HG03520 (cell line): ENCODE results near the gene CRK.
A peak's percentile ranks its signal among the peaks of the same experiment; 100 is the strongest.
"Not testable (repeated sequence)": the region's sequence is repeated elsewhere in the genome, so short reads cannot be mapped to it uniquely, and the experiment has no call there.

ENCODE experiments used
- ATAC-seq: cut with Tn5 transposase; IDR thresholded peaks from one replicate; pipeline ENCODE4 v1.9.1; 2021; ENCODE audit warnings: mild to moderate bottlenecking, moderate library complexity; ENCODE audit not compliant: unreplicated experiment

CRK gene

GRCh38 chr17:1467898-1468492, 12.0 kb upstream of the CRK start:
- ATAC-seq = no peak

- ATAC-seq = no peak
Observed at GRCh38 chr17:1467258-1467657, 11.2 kb upstream of the CRK start.

- ATAC-seq = no peak
Observed at GRCh38 chr17:1464186-1464585, 8.2 kb upstream of the CRK start.

DNA sequence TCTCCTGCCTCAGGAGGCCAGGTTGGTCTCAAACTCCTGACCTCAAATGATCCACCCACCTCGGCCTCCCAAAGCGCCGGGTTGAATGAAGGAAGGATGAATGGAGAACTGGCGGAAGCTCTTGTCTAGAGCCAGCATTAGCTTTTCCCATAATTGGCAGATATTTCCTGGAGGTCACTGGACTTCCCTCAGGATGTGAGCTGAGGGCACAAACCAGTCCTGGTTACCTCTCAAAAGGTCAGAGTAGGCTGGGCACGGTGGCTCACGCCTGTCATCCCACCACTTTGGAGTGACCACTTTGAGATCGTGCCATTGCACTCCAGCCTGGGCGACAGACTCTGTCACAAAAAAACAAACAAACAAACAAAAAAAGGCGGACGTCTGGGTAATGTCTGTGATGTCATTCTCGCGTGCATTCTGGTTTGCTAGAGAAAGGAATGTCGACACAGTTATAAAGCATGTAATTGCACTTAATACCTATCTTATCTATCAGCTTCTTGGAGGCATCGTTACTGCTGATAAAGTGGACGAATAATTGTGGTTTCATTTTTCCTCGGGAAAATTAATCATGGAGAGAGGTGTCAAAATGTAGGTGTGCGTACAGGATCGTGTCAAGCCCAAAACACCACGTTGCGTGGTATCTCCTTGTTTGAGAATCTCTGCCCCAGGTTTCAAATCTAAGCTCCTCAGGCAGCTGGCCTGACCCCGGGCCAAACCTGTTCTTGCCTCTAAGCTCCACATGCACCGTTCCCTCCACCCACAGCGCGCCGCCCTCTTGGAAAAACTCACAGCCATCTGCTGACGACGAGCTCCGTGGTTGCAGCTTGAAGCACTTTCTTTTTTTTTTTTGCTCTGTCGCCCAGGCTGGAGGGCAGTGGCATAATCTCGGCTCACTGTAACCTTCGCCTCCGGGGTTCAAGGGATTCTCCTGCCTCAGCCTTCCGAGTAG, 6.4 kb upstream of the CRK start:
- no peak for ATAC-seq

GRCh38 chr17:1461198-1461944, 5.3 kb upstream of the CRK start:
- no peak for ATAC-seq

DNA sequence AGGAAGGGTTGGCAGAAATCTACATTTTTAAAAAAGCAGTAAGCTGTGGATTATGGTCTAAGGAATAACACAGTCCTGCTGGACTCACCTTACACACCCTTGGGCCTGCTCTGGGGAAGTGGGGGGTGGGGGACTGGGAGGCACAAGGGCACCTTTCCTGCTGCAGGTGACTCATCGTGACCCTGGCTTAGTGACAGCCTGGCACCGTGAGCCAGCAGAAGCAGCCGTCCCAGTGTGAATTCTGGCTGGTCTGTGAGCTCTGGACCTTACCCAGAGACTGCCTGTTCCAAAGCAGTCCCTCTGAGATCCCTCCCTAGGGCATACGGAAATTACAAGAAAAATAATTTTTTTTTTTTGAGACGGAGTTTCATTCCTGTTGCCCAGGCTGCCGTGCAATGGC, 4.2 kb upstream of the CRK start:
- ATAC-seq = no peak

DNA sequence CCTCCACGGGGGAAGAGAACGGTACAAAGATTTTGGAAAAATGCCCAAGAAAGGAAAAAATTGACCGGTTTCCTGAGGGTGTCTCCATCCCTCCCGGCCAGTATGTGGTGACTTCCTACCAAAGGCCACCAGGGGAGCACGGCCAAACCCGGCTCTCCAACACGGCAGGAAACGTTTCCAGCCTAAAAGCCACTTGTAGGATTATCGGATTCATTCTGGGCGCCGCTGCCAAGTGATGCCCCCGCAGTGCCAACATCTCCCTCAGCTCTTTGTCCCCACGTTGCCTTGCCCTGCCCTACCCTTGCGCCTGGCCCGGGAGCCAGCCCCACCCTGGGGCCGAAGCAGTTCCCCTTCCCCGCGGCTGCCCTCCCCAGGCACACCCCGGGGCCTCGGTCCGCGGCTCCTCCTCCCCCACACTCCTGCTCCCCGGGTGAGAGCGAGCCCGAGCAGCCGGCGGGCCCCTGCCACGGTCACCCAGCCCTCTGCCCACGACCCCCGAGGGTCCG, 688 bp downstream of the CRK start:
- ATAC-seq = peak; percentile 23

GRCh38 chr17:1454541-1454940, 1.5 kb downstream of the CRK start:
- ATAC-seq = no peak

DNA sequence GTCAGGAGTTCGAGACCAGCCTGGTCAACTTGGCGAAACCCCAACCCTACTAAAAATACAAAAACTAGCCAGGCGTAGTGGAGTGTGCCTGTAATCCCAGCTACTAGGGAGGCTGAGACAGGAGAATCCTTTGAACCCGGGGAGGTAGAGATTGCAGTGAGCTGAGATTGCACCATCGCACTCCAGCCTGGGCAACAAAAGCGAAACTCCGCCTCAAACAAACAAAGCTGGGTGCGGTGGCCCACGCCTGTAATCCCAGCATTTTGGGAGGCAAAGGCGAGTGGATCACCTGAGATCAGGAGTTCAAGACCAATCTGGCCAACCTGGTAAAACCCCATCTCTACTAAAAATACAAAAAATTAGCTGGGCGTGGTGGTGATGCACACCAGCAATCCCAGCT, 2.3 kb downstream of the CRK start:
- not testable (repeated sequence) for ATAC-seq

DNA sequence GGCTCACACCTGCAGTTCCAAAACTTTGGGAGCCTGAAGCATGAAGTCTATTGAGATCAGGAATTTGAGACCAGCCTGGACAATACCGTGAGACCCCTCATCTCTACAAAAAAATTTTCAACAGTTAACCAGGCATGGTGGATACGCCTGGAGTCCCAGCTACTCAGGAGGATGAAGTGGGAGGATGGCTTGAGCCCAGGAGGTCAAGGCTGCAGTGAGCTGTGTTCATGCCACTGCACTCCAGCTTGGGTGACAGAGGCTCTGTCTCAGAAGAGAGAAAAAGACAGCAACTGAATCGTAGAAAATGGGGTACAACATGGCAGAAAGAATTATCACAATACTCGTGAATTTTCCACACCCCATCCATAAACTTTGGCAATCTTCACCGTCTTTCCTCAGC, 3.2 kb downstream of the CRK start:
- no peak for ATAC-seq

DNA sequence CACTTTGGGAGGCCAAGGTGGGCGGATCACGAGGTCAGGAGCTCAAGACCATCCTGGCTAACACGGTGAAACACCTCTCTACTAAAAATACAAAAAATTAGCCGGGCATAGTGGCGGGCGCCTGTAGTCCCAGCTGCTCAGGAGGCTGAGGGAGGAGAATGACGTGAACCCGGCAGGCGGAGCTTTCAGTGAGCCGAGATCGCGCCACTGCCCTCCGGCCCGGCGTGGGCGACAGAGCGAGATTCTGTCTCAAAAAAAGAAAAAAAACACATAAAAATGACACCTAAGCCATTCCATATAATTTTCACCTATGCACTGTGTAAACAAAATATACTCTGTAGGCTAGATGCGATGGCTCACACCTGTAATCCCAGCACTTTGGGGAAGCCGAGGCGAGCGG, 5.8 kb downstream of the CRK start:
- ATAC-seq = not testable (repeated sequence)

DNA sequence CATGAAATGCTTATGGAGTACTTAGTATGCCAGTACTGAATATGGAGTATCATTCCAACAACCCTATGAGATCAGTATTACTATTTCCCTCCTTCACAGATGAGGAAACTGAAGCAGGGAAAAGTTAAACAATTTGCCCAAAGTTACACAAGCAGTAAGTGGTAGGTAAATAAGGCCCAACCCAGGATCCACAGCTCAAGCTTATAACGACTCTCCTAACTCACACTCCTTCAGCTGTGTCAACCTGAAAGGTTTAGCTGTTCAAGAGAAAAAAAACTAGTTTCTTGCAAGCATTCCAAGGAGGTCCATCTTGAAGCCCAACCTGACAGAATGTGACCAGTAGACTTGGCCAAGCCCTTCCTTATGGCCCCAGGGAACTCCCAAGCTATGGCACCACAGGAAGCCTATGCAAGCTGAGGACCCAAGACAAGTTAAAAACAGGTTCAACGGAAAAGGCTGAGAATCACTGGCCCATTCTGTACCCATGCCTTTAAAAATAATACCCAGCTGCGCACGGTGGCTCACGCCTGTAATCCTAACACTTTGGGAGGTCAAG, 6.5 kb downstream of the CRK start:
- ATAC-seq = no peak

- ATAC-seq = no peak
Observed at GRCh38 chr17:1447052-1447451, 9.0 kb downstream of the CRK start.

- ATAC-seq = no peak
Observed at GRCh38 chr17:1446201-1446600, 9.8 kb downstream of the CRK start.

- not testable (repeated sequence) for ATAC-seq
Observed at GRCh38 chr17:1445695-1446094, 10.3 kb downstream of the CRK start.

DNA sequence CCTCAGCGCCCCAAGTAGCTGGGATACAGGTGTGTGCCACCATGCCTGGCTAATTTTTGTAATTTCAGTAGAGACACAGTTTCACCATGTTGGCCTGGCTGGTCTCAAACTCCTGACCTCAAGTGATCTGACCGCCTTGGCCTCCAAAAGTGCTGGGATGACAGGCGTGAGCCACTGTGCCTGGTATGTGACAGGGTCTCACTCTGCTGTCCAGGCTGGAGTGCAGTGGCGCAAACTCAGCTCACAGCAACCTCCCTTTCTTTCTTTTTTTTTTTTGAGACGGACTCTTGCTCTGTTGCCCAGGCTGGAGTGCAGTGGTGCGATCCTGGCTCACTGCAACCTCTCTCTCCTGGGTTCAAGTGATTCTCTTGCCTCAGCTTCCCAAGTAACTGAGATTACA, 13.3 kb downstream of the CRK start:
- ATAC-seq = not testable (repeated sequence)

DNA sequence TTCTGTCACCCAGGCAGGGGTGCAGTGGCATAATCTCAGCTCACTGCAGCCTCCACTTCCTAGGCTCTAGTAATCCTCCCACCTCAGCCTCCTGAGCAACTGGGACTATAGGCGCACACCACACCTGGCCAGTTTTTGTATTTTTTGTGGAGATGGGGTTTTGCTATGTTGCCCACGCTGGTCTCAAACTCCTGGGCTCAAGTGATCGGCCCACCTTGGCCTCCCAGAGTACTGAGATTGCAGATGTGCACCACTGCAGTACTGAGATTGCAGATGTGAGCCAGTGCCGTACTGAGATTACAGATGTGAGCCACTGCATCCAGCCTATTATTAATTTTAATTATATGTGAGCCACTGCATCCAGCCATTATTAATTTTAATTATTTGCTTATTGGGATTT, 13.8 kb downstream of the CRK start:
- ATAC-seq = no peak

DNA sequence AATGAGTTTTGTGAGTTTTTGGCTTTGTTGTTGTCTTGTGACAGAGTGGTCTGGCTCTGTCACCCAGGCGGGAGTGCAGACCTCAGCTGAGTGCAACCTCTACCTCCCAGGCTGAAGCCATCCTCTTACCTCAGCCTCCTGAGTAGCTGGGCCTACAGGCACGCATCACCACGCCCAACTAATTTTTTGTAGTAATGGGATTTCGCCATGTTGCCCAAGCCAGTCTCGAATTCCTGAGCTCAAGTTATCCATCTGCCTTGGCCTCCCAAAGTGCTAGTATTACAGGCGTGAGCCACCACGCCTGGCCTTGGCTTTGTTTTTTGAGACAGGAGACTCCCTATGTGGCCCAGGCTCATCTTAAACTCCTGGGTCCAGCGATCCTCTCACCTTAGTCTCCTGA, 15.1 kb downstream of the CRK start:
- no peak for ATAC-seq

- ATAC-seq = no peak
Observed at GRCh38 chr17:1438593-1439083, 17.4 kb downstream of the CRK start.

GRCh38 chr17:1435326-1435725, 20.7 kb downstream of the CRK start:
- no peak for ATAC-seq

DNA sequence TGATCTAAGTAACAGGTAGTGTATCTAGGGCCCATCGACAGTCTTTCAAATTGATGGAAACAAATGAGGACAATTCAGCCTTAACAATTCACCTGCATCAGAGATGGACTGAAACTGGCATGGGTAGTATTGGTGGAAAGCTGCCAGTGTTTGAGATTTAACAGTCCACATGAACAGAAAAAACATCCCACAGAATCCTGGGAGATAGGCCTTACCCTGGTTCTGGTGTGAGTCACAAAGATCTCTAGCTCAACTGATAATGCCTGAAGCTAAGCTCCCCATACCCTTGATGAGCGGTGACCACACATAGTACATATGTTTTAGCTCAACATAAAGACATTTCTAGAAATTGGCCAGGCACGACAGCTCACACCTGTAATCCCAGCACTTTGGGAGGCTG, 21.9 kb downstream of the CRK start:
- ATAC-seq = no peak
